ENCODE results near the gene SNX1.
"Not testable (repeated sequence)": the region's sequence is repeated elsewhere in the genome, so short reads cannot be mapped to it uniquely, and the experiment has no call there.

The SNX1 gene

GRCh38 chr15:64082757-64083156 lies 13.0 kb upstream of the SNX1 start:
- DNase-seq = no peak

GRCh38 chr15:64089543-64090280 lies 6.1 kb upstream of the SNX1 start:
- no peak for DNase-seq

- no peak for DNase-seq
Measured at GRCh38 chr15:64090527-64090926, 5.3 kb upstream of the SNX1 start.

GRCh38 chr15:64092075-64092820 lies 3.5 kb upstream of the SNX1 start:
- DNase-seq = no peak

- DNase-seq = peak; percentile 17
Measured at GRCh38 chr15:64092864-64093626, 2.7 kb upstream of the SNX1 start.

- DNase-seq = peak; percentile 82
Measured at GRCh38 chr15:64093627-64094417, 2.0 kb upstream of the SNX1 start, which contains the start of gene CIAO2A. Gene CIAO2A, minus strand, starts transcription at chr15:64093838. Its CDS starts 70 bp downstream, at chr15:64093768.

- no peak for DNase-seq
Measured at GRCh38 chr15:64095431-64095794, 369 bp upstream of the SNX1 start.

GRCh38 chr15:64096668-64097384 lies 1.0 kb downstream of the SNX1 start:
- peak; percentile 13 for DNase-seq

GRCh38 chr15:64099379-64099778 lies 3.6 kb downstream of the SNX1 start:
- no peak for DNase-seq

- DNase-seq = no peak
Measured at GRCh38 chr15:64100958-64101357, 5.2 kb downstream of the SNX1 start.

- DNase-seq = no peak
Measured at GRCh38 chr15:64102497-64102896, 6.7 kb downstream of the SNX1 start.

- DNase-seq = no peak
Measured at GRCh38 chr15:64105113-64105704, 9.4 kb downstream of the SNX1 start.

GRCh38 chr15:64107337-64107736 lies 11.6 kb downstream of the SNX1 start:
- DNase-seq = no peak

- not testable (repeated sequence) for DNase-seq
Measured at GRCh38 chr15:64110108-64110701, 14.4 kb downstream of the SNX1 start.

- DNase-seq = no peak
Measured at GRCh38 chr15:64110950-64111678, 15.3 kb downstream of the SNX1 start.

GRCh38 chr15:64111679-64112050 lies 15.9 kb downstream of the SNX1 start:
- DNase-seq = no peak

GRCh38 chr15:64112073-64112772 lies 16.4 kb downstream of the SNX1 start:
- DNase-seq = no peak

GRCh38 chr15:64112904-64113303 lies 17.1 kb downstream of the SNX1 start:
- DNase-seq = no peak

GRCh38 chr15:64117759-64118487 lies 22.1 kb downstream of the SNX1 start:
- DNase-seq = no peak

All from DMS79 (cell line).